H1 (cell line): ENCODE results near the gene CYP1A2. TPM values are rescaled to one million over a fixed set of nuclear protein-coding genes. Genes with fewer than 3 reads are reported as not detected.

Experiments
- CTCF ChIA-PET: fragments of 300-600 bp; sonication (Branson Sonifier 250); formaldehyde crosslinking; loops from one replicate; lab custom pipeline; 2021; ENCODE audit not compliant: partially characterized antibody; lab: Charles Lee
- POLR2A ChIA-PET: fragments of 300-600 bp; sonication (Branson Sonifier 250); formaldehyde crosslinking; loops from one replicate; lab custom pipeline; 2021; ENCODE audit warnings: inconsistent platforms; ENCODE audit not compliant: partially characterized antibody; lab: Charles Lee
- DNase-seq, 2 experiments: peaks; one replicate each; pipeline versions ENCODE4 v3.0.0 to v3.0.0-alpha.2; 2010 to 2022; ENCODE audit warnings: low spot score in 2 of 2, low read depth in 1 of 2, mixed read lengths in 1 of 2
- FAIRE-seq: peaks from 2 replicates; lab custom pipeline; 2011; peaks lifted over from hg19 to GRCh38; lab: Jason Lieb, UNC
- H2AFZ ChIP-seq: 2 replicates; pipeline ENCODE4 v1.8.1; 2012; ENCODE audit warnings: low read length, inconsistent platforms
- H2AK5ac ChIP-seq: 2 replicates; pipeline ENCODE4 v1.6.1; 2013; ENCODE audit warnings: low read depth, low read length
- H2BK120ac ChIP-seq: replicated peaks from 2 replicates; pipeline ENCODE3; 2013; ENCODE audit warnings: low read depth, low read length, inconsistent platforms
- H2BK12ac ChIP-seq: 2 replicates; pipeline ENCODE4 v1.6.1; 2013; ENCODE audit warnings: low read depth, low read length
- H2BK15ac ChIP-seq: 2 replicates; pipeline ENCODE4 v1.6.1; 2013; ENCODE audit warnings: low read length
- H2BK20ac ChIP-seq: 2 replicates; pipeline ENCODE4 v1.6.1; 2013; ENCODE audit warnings: low read length
- H2BK5ac ChIP-seq: 2 replicates; pipeline ENCODE4 v1.6.1; 2013; ENCODE audit warnings: low read depth, low read length
- H3K14ac ChIP-seq: 2 replicates; pipeline ENCODE4 v1.6.1; 2013; ENCODE audit warnings: inconsistent platforms; ENCODE audit not compliant: insufficient read length
- H3K18ac ChIP-seq: 2 replicates; pipeline ENCODE4 v1.6.1; 2013; ENCODE audit warnings: low read length; ENCODE audit errors: extremely low read depth
- H3K23ac ChIP-seq: 2 replicates; pipeline ENCODE4 v1.6.1; 2013; ENCODE audit warnings: inconsistent platforms; ENCODE audit not compliant: insufficient read length
- H3K23me2 ChIP-seq: 2 replicates; pipeline ENCODE4 v1.6.1; 2013; ENCODE audit warnings: low read depth, low read length
- H3K27ac ChIP-seq: 2 replicates; pipeline ENCODE4 v1.6.1; 2011; ENCODE audit warnings: low read depth, low read length, inconsistent platforms
- H3K27me3 ChIP-seq, 4 experiments: replicated peaks in 1 of 4; 1 replicate in 1 of 4; 2 replicates in 3 of 4; pipeline versions ENCODE4 v1.6.1 to v1.8.1; 2011 to 2013; ENCODE audit warnings: low read length in 3 of 4, mild to moderate bottlenecking in 3 of 4, inconsistent platforms in 2 of 4, mixed read lengths in 2 of 4, moderate library complexity in 1 of 4; ENCODE audit not compliant: control insufficient read depth in 3 of 4, insufficient read depth in 3 of 4; ENCODE audit errors: extremely low read depth in 1 of 4
- H3K36me3 ChIP-seq, 4 experiments: 2 replicates each; pipeline versions ENCODE4 v1.6.1 to v1.8.1; 2011 to 2013; ENCODE audit warnings: mild to moderate bottlenecking in 4 of 4, low read length in 3 of 4, moderate library complexity in 2 of 4, control low read depth in 1 of 4, inconsistent platforms in 1 of 4; ENCODE audit not compliant: insufficient read depth in 4 of 4, control insufficient read depth in 2 of 4
- H3K4ac ChIP-seq: replicated peaks from 2 replicates; pipeline ENCODE3; 2013; ENCODE audit warnings: low read length, low read depth, mixed read lengths, inconsistent platforms; ENCODE audit not compliant: insufficient read length
- H3K4me1 ChIP-seq, 4 experiments: replicated peaks in 1 of 4; 1 replicate in 1 of 4; 2 replicates in 3 of 4; pipeline versions ENCODE4 v1.6.1 to v1.8.1; 2011 to 2013; ENCODE audit warnings: low read length in 3 of 4, inconsistent platforms in 2 of 4, mixed read lengths in 1 of 4; ENCODE audit not compliant: insufficient read depth in 4 of 4, control insufficient read depth in 3 of 4
- H3K4me2 ChIP-seq, 2 experiments: 2 replicates each; pipeline versions ENCODE4 v1.6.1 to v1.8.1; 2011 to 2013; ENCODE audit warnings: low read depth in 2 of 2, low read length in 2 of 2, control low read depth in 1 of 2, inconsistent platforms in 1 of 2, mild to moderate bottlenecking in 1 of 2; ENCODE audit not compliant: insufficient read depth in 1 of 2
- H3K4me3 ChIP-seq, 4 experiments: fragments of 200-600, 300-600 bp in 1 of 4; sonication (generic), shearing (Covaris generic), sonication (Bioruptor Twin) in 1 of 4; 2 replicates each; pipeline versions ENCODE4 v1.5.1 to v1.8.1; 2011 to 2016; ENCODE audit warnings: low read length in 4 of 4, low read depth in 3 of 4, control low read depth in 2 of 4, inconsistent platforms in 2 of 4, mild to moderate bottlenecking in 2 of 4, mixed read lengths in 1 of 4, moderate library complexity in 1 of 4; ENCODE audit not compliant: insufficient read depth in 2 of 4; ENCODE audit errors: extremely low read depth in 1 of 4
- H3K56ac ChIP-seq: replicated peaks from 2 replicates; pipeline ENCODE3; 2013; ENCODE audit warnings: low read depth, mild to moderate bottlenecking, mixed read lengths, low read length, inconsistent platforms; ENCODE audit not compliant: insufficient read length
- H3K79me1 ChIP-seq: 2 replicates; pipeline ENCODE4 v1.6.1; 2013; ENCODE audit warnings: low read depth, low read length, control low read depth
- H3K79me2 ChIP-seq, 2 experiments: 2 replicates each; pipeline versions ENCODE4 v1.6.1 to v1.8.1; 2012 to 2013; ENCODE audit warnings: low read length in 2 of 2, mild to moderate bottlenecking in 2 of 2, inconsistent platforms in 1 of 2; ENCODE audit not compliant: insufficient read depth in 2 of 2, control insufficient read depth in 1 of 2
- H3K9ac ChIP-seq, 4 experiments: replicated peaks in 1 of 4; 1 replicate in 1 of 4; 2 replicates in 3 of 4; pipeline versions ENCODE4 v1.6.1 to v1.8.1; 2011 to 2013; ENCODE audit warnings: low read depth in 3 of 4, low read length in 3 of 4, control low read depth in 2 of 4, mild to moderate bottlenecking in 2 of 4, moderate library complexity in 2 of 4, inconsistent platforms in 1 of 4; ENCODE audit errors: extremely low read depth in 1 of 4
- H3K9me3 ChIP-seq, 2 experiments: 2 replicates each; pipeline versions ENCODE4 v1.6.1 to v1.8.1; 2012 to 2013; ENCODE audit warnings: mild to moderate bottlenecking in 2 of 2, moderate library complexity in 2 of 2, control low read depth in 1 of 2, inconsistent platforms in 1 of 2, low read depth in 1 of 2, low read length in 1 of 2, mixed read lengths in 1 of 2; ENCODE audit not compliant: insufficient read depth in 2 of 2
- H4K20me1 ChIP-seq, 2 experiments: replicated peaks in 1 of 2; 2 replicates each; pipeline versions ENCODE3 to v1.8.1; 2011 to 2013; ENCODE audit warnings: inconsistent platforms in 2 of 2, low read length in 2 of 2, mild to moderate bottlenecking in 1 of 2; ENCODE audit not compliant: insufficient read depth in 2 of 2, control insufficient read depth in 1 of 2
- H4K5ac ChIP-seq: 2 replicates; pipeline ENCODE4 v1.6.1; 2013; ENCODE audit warnings: low read length, low read depth, mixed read lengths, inconsistent platforms; ENCODE audit not compliant: insufficient read length
- H4K8ac ChIP-seq: 2 replicates; pipeline ENCODE4 v1.8.0; 2013; ENCODE audit warnings: mild to moderate bottlenecking, moderate library complexity, low read length, inconsistent platforms; ENCODE audit not compliant: insufficient read depth; ENCODE audit errors: extremely low read depth
- H4K91ac ChIP-seq: replicated peaks from 2 replicates; pipeline ENCODE3; 2013; ENCODE audit warnings: low read length, mixed read lengths, inconsistent platforms; ENCODE audit not compliant: insufficient read length
- CBX5 ChIP-seq: fragments of 300-800, 300-1000 bp; sonication (generic); IDR thresholded peaks from 2 replicates; pipeline ENCODE4 v1.7.1; 2016; ENCODE audit warnings: antibody characterized with exemption, low read length, low read depth
- CEBPB ChIP-seq: IDR thresholded peaks from 2 replicates; pipeline ENCODE4 v1.6.1; 2012; ENCODE audit warnings: low read depth, low read length
- GTF2F1 ChIP-seq: IDR thresholded peaks from 2 replicates; pipeline ENCODE4 v1.6.1; 2012; ENCODE audit warnings: low read depth, low read length, improper control_type of control experiment, borderline replicate concordance
- HDAC6 ChIP-seq: IDR thresholded peaks from one replicate; pipeline ENCODE4 v1.7.1; 2012; ENCODE audit warnings: low read depth, mild to moderate bottlenecking, inconsistent platforms, low read length, moderate library complexity
- JUN ChIP-seq: IDR thresholded peaks from 2 replicates; pipeline ENCODE4 v1.6.1; 2011; ENCODE audit warnings: low read depth, mild to moderate bottlenecking, improper control_type of control experiment, low read length
- RBBP5 ChIP-seq: IDR thresholded peaks from 2 replicates; pipeline ENCODE4 v1.7.1; 2012; ENCODE audit warnings: low read depth, mild to moderate bottlenecking, inconsistent platforms, low read length, moderate library complexity, borderline replicate concordance
- RFX5 ChIP-seq: IDR thresholded peaks from 2 replicates; pipeline ENCODE4 v1.6.1; 2011; ENCODE audit warnings: low read depth, low read length, improper control_type of control experiment, borderline replicate concordance
- RNF2 ChIP-seq: fragments of 200-900, 300-1000 bp; sonication (generic); IDR thresholded peaks from 2 replicates; pipeline ENCODE4 v1.7.1; 2016; ENCODE audit warnings: borderline replicate concordance, low read depth, mild to moderate bottlenecking, antibody characterized with exemption, low read length; ENCODE audit not compliant: poor library complexity, severe bottlenecking; ENCODE audit errors: missing control alignments
- SAP30 ChIP-seq: fragments of 300-600 bp; sonication (generic); IDR thresholded peaks from 2 replicates; pipeline ENCODE4 v1.7.1; 2012; ENCODE audit warnings: low read length, moderate library complexity, mild to moderate bottlenecking, inconsistent platforms; ENCODE audit not compliant: insufficient read depth, insufficient replicate concordance
- SIN3A ChIP-seq, 2 experiments: IDR thresholded peaks in 1 of 2; conservative IDR thresholded peaks in 1 of 2; 2 replicates each; pipeline ENCODE4 v1.6.1; 2011 to 2012; ENCODE audit warnings: low read length in 2 of 2, improper control_type of control experiment in 1 of 2, low read depth in 1 of 2, mild to moderate bottlenecking in 1 of 2
- SIX5 ChIP-seq: IDR thresholded peaks from 2 replicates; pipeline ENCODE4 v1.6.1; 2011; ENCODE audit warnings: mild to moderate bottlenecking, low read depth, low read length
- SP1 ChIP-seq: IDR thresholded peaks from 2 replicates; pipeline ENCODE4 v1.6.1; 2011; ENCODE audit warnings: low read depth, low read length
- TAF1 ChIP-seq: IDR thresholded peaks from 2 replicates; pipeline ENCODE4 v1.6.1; 2011; ENCODE audit warnings: mild to moderate bottlenecking, low read depth, low read length
- YY1 ChIP-seq: IDR thresholded peaks from 2 replicates; pipeline ENCODE4 v1.6.1; 2011; ENCODE audit warnings: low read depth, mild to moderate bottlenecking, low read length
- WGBS, 2 experiments: shearing (Covaris generic) in 1 of 2; methylation state at CpG; one replicate each; pipeline versions ENCODE4 v1.1.6 to v1.1.7; 2013 to 2015; ENCODE audit warnings: low lambda C conversion rate in 2 of 2, mixed read lengths in 2 of 2, inconsistent platforms in 1 of 2, low coverage in 1 of 2, missing lambda C conversion rate in 1 of 2; ENCODE audit not compliant: insufficient replicate concordance in 2 of 2, insufficient coverage in 1 of 2, insufficient read length in 1 of 2; ENCODE audit errors: extremely low coverage in 1 of 2, missing lambda C conversion rate in 1 of 2; 5-methylcytosine and 5-hydroxymethylcytosine counted together
- polyA plus RNA-seq, 7 experiments: library from polyadenylated mRNA; depleted of rRNA in 3 of 7; stranded (reverse) in 5 of 7; unstranded in 2 of 7; fragments of >200 nt in 5 of 7; fragments of 200-250 nt in 2 of 7; gene quantifications; 1 replicate in 5 of 7; 2 replicates in 1 of 7; 4 replicates in 1 of 7; pipeline versions ENCODE4 v1.2.1 to v1.2.3, GENCODE V29; 2011 to 2013; ENCODE audit warnings: missing spikeins in 2 of 7, mixed read lengths in 2 of 7
- total RNA-seq: library from RNA; stranded (reverse); fragmentation: NEBNext Ultra II Directional; extraction: Animal tissue kit (Norgen Biotek cat#: 25700); gene quantifications from 2 replicates; pipeline ENCODE4 v1.2.1, GENCODE V29; 2021

The CYP1A2 gene
- total and polyA plus RNA-seq, 2 of the 8 experiments (the other 6 are each of a cell fraction or from before 2014, with no cell fraction given): not detected

DNA sequence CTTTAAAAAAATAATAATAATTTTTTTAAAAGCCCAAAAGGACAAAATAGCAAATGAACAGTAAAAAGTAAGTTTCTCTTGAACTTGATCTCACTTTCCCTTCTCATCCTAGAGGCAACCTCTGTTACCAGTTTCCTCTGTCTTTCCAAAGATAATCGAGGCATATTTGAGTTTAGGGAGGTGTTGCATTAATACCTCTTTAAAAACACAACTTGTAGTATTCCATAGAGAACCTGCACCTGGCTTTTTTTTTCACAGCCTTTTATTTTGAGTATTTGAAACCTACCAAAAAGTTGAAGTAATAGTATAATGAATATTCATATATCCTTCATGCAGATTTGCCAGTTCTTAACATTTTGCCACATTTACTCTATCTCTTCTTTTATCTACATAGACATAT lies 42.4 kb downstream of the CYP1A2 start:
- Histone ChIP-seq H3K27me3 (no peaks in the 10 kb centered on the region), H4K8ac (no peak overlapping the region), H3K4me3 (no peak overlapping the region), H2AK5ac (no peak overlapping the region), H3K79me1 (peaks cover 26% of the 10 kb centered on the region), H3K4me1 (peaks cover 4 to 28% (median 14%) of the 10 kb centered on the region in 4 experiments), H3K4ac (no peak overlapping the region), H2BK12ac (no peak overlapping the region), H2BK120ac (no peak overlapping the region), H2BK15ac (no peak overlapping the region), H3K56ac (no peak overlapping the region), H3K9me3 (no peaks in the 10 kb centered on the region), H3K23ac (no peak overlapping the region), H2AFZ (no peak overlapping the region), H2BK5ac (no peak overlapping the region), H4K5ac (no peak overlapping the region), H3K36me3 (no peaks in the 10 kb centered on the region), H3K79me2 (peaks cover 0 to 7% of the 10 kb centered on the region in 2 experiments; a peak in 1 of 4 replicates), H3K18ac (no peak overlapping the region), H2BK20ac (no peak overlapping the region), H3K14ac (no peak overlapping the region), H4K20me1 (peaks cover 38 to 58% of the 10 kb centered on the region in 2 experiments), H3K9ac (no peak overlapping the region), H3K23me2 (no peaks in the 10 kb centered on the region), H3K4me2 (no peak overlapping the region), H3K27ac (no peak overlapping the region), H4K91ac (no peak overlapping the region)
- FAIRE-seq (no peak), DNase-seq (no peak)
- no peak for TF ChIP-seq CBX5
- TF ChIP-seq GTF2F1: no peak
- no peak for TF ChIP-seq SIX5
- no peak for TF ChIP-seq CEBPB
- TF ChIP-seq RNF2: no peak
- TF ChIP-seq JUN: no peak
- no peak for TF ChIP-seq TAF1
- TF ChIP-seq SAP30: no peak
- no peak for TF ChIP-seq HDAC6
- no peak for TF ChIP-seq SP1
- no peak for TF ChIP-seq YY1
- no peak for TF ChIP-seq SIN3A (conservative IDR thresholded peaks at IDR 0.05 in 1 of 2, IDR thresholded peaks at IDR 0.05 in 1 of 2; ENCODE audit: low read depth in 1 of 2, low read length in 2 of 2)
- TF ChIP-seq RFX5: no peak
- TF ChIP-seq RBBP5: no peak
- WGBS, 2 experiments: 90% methylated on average over 1 of the region's 1 CpG; no CpG with 5 or more reads in 1 of the 2 experiments
- POLR2A ChIA-PET: no interaction called here
- CTCF ChIA-PET: interaction anchor here (3.9 to 53.7 kb wide), 4 partner anchors 9 to 166 kb away, joined by 22 to 1439 read pairs (median 283); partner anchors contain the start of genes CLK3 and CSK
